ENCODE results near the gene POLD1. TPM values are rescaled to one million over a fixed set of nuclear protein-coding genes. Genes with fewer than 3 reads are reported as not detected.

POLD1 gene
- total RNA-seq, 1 donor from 2014 or later = 35.1 TPM

DNA sequence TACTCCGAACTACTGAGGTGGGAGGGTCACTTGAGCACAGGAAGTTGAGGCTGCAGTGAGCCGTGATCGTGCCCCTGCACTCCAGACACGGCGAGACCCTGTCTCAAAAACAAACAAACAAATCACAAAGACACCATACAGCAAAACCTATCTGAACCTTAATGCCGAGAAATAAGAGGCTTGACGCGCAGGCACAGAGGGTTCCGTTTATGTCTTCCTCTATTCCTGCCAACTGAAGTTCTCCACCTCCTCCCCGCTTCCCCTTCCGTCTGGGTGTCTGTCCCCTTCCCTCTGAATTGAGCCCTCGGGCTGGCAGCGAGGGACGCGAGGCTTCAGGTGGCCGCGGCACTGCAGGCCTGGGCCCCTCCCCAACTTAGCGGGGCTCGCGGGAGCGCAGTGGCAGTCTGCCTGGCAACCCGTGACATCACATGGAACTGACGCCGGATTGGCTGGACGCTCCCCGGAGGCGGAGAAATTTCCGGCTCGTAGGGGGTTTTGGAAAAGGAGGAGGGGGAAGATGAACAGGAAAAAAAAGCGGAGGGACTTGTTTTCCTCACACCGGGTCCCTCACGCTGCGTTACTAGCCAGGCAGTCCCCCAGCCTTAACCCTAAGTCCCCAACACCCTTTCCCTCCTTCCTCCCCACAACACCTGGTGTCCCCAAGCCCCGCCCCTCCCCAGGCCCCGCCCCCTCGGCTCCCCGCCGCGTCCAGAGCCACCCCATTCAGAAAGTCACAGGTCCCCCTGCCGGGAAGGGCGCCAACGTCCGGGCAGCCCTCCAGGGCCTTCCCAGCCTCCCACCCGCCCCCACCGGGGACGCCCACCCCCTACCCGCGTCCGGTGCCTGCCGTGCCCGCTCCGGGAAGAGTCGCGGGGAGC, 47.4 kb downstream of the POLD1 start:
- intact Hi-C loops (cut with DNase I) = no loop called here
- no peaks in the 10 kb centered on the region for H3K36me3 ChIP-seq
- H3K27ac ChIP-seq = peak overlapping the region; percentile 82
- DNase-seq (peak; percentile 90), ATAC-seq (peak; percentile 94 to 96)
- H3K27me3 ChIP-seq (ENCODE audit: low read depth) = peaks cover 23% of the 10 kb centered on the region
- peaks cover 22% of the 10 kb centered on the region for H3K4me1 ChIP-seq
- peak overlapping the region; percentile 68 for H3K4me3 ChIP-seq
- TF ChIP-seq, protein P1, sequence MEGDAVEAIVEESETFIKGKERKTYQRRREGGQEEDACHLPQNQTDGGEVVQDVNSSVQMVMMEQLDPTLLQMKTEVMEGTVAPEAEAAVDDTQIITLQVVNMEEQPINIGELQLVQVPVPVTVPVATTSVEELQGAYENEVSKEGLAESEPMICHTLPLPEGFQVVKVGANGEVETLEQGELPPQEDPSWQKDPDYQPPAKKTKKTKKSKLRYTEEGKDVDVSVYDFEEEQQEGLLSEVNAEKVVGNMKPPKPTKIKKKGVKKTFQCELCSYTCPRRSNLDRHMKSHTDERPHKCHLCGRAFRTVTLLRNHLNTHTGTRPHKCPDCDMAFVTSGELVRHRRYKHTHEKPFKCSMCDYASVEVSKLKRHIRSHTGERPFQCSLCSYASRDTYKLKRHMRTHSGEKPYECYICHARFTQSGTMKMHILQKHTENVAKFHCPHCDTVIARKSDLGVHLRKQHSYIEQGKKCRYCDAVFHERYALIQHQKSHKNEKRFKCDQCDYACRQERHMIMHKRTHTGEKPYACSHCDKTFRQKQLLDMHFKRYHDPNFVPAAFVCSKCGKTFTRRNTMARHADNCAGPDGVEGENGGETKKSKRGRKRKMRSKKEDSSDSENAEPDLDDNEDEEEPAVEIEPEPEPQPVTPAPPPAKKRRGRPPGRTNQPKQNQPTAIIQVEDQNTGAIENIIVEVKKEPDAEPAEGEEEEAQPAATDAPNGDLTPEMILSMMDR (IDR thresholded peaks at IDR 0.05) = no peak
- H3K9me3 ChIP-seq = no peaks in the 10 kb centered on the region

DNA sequence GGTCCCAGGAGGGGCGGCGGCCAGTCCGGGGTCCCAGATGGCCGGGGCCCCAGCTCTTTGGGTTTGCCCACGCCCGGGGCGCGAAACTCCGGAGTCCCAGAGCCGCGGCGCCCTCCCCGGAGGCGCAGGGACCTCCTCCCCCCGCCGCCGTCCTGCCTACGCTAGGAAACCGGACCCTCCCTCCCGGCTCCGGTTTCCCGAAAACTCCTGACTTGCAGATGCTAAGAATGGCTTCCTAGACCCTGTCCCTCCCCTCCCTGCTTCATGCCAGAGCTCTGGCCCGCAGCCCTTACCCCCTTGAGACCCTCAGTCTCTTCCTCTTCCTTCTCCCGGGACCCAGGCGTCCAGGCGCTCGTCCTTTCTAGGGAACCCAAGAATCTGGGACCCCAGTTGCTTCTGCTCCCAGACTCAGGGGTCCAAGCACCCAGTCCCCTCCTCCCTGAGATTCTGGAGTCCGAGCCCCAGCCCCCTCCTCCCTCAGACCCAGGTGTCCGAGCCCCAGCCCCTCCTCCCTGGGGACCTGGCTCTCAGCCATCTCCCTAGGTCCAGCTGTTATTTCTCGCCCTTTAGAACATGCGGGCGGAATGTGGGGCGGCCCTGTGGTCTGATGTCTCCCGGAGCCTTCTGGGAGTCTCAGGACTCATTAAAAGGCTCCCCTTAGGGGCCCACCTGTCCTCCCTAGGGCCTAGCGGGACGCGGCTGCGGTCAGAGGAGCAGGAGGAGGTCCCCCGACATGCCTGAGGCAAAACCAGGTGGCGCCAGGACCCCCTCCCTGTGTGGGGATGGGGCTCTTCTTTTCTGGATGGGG, 48.3 kb downstream of the POLD1 start, which contains the start of gene MYBPC2:
MYBPC2 (plus strand) TSS at position 672 of the 808 bp plus-strand sequence; CDS start at position 734, 62 bp downstream.
- ATAC-seq (peak; percentile 4 to 36), DNase-seq (no peak)
- peaks cover 22% of the 10 kb centered on the region for H3K4me1 ChIP-seq
- no peaks in the 10 kb centered on the region for H3K9me3 ChIP-seq
- intact Hi-C loops (cut with DNase I) = no loop called here
- peak within 1 kb of the TSS; percentile 68 for H3K4me3 ChIP-seq
- peak within 1 kb of the TSS; percentile 82 for H3K27ac ChIP-seq
- H3K36me3 ChIP-seq = no peaks in the 10 kb centered on the region
- H3K27me3 ChIP-seq (ENCODE audit: low read depth) = peaks cover 23% of the 10 kb centered on the region
- TF ChIP-seq, protein P1 (IDR thresholded peaks at IDR 0.05) = no peak

- no peaks in the 10 kb centered on the region for H3K36me3 ChIP-seq
- H3K27me3 ChIP-seq (ENCODE audit: low read depth) = peaks cover 23% of the 10 kb centered on the region
- ATAC-seq = no peak
- no peak overlapping the region for H3K27ac ChIP-seq
- H3K4me3 ChIP-seq = no peak overlapping the region
- TF ChIP-seq, protein P1 (IDR thresholded peaks at IDR 0.05) = no peak
- peaks cover 13% of the 10 kb centered on the region for H3K4me1 ChIP-seq
- intact Hi-C loops (cut with DNase I) = no loop called here
- DNase-seq = no peak
- no peaks in the 10 kb centered on the region for H3K9me3 ChIP-seq
These were observed 49.3 kb downstream of the POLD1 start for GRCh38 chr19:50433201-50434180.

- TF ChIP-seq, protein P1 (IDR thresholded peaks at IDR 0.05) = no peak
- no peak overlapping the region for H3K27ac ChIP-seq
- peaks cover 18% of the 10 kb centered on the region for H3K27me3 ChIP-seq (ENCODE audit: low read depth)
- intact Hi-C loops (cut with DNase I) = no loop called here
- H3K4me1 ChIP-seq = peaks cover 10% of the 10 kb centered on the region
- H3K36me3 ChIP-seq = no peaks in the 10 kb centered on the region
- H3K4me3 ChIP-seq = no peak overlapping the region
- ATAC-seq (no peak), DNase-seq (no peak)
- no peaks in the 10 kb centered on the region for H3K9me3 ChIP-seq
These were observed 50.4 kb downstream of the POLD1 start for GRCh38 chr19:50434525-50434924.
